Fibroblast of peridontal ligament (primary cell): ENCODE data around the gene ZC3H12D.

Experiments used
- DNase-seq: peaks from one replicate; pipeline ENCODE4 v3.0.0-alpha.2; 2010; ENCODE audit errors: extremely low read depth

ZC3H12D gene

GRCh38 chr6:149414821-149415220, 70.0 kb downstream of the ZC3H12D start:
- no peak for DNase-seq

DNA sequence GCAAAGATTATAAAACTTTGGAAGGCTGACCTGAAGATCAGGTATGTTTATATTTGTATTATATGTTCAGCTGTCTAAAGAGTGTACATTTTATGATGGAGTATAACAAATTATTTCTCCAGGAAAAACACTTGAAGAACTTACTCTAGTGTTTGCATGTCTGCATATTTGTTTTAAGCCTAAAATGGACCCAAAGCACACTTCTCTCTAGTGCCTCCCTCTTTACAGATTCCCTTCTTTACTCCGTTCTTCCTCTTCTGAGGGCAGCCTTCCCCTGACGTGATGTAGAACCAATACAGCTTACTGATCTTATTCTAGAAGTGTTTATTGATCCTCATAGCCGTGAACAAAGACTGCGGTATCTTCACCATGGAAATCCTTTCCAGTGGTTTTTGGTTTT, 70.8 kb downstream of the ZC3H12D start:
- DNase-seq, result no peak

DNA sequence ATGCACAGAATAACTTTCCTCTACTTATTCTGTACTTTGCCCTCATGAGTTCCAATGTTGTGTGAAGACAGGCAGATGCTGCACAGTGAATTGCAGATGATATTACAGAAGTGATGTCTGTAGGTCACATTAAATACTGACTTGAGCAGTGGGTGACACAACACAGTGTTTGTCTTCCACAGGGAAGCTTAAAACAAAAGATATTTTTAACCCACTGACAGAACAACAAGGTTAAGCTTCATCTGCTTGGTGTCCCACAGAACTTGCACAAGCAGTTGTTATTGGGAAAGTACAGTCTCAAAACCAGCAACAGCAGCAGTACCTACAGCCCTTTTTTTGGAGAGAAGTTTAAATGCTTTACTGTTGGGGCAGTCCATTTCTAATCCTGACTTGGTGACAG, 74.3 kb downstream of the ZC3H12D start:
- no peak for DNase-seq

DNA sequence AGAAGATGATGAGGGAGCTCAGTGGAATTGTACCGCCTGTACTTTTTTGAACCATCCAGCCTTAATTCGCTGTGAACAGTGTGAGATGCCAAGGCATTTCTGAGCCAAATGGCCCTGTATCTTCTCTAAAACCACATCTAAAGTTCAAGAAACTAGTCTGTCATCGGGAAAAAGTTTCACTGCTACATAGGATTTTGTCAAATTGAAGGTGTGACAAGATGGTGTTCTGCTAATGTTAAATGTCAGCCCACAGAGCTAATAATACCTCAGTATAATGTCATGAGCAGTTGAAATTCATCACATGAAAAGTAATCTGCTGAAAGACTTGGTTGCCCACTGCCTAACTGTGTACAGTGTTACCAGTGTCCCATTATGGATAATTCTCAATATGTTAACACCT, 75.2 kb downstream of the ZC3H12D start:
- DNase-seq, result no peak

DNA sequence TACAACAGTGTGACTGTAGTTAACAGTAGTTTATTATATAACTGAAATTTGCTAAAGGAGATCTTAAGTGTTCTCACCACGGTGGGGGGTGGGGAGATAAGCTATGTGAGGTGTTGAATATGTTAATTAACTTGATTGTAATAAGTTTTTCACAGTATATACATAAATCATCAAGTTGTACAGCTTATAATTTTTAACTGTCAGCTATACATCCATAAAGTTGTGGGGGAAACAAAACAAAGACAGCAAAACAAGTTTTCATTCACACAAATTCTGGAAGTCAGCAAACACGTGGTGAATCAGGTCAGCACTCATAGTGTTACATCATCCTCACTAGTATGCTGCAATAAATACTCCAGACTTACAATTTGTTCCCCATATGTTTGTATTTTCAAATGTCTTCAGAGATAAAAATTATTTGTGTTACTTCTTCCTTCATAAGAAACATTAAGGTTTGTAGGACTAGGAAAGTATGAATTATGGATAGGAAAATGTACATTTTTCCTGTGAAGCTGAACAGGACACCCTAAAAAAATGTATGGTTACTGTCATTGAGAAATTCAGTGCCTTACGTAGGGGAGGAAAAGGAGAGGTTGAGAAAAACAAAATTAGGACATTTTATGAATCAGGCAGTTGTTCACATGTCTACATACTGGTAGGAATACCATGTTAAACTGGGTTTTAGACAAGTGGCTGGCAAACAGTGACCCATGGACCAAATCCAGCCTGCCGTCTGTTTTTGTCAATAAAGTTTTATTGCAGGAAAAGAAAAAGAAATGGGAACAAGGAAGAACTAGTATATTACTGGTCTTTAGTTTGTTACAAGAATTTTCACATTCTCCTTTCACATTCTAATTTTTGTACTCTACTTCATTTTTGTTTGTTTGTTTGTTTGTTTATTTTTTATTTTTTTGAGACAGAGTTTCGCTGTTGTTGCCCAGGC, 78.7 kb downstream of the ZC3H12D start:
- peak; percentile 70 for DNase-seq

- DNase-seq, result no peak
Observed at GRCh38 chr6:149403534-149403933, 81.3 kb downstream of the ZC3H12D start.

- DNase-seq, result no peak
Observed at GRCh38 chr6:149400050-149400449, 84.8 kb downstream of the ZC3H12D start, which contains the start of gene SUMO4. TSS of gene SUMO4 (plus strand) at chr6:149400262. CDS start at chr6:149400392, 130 bp downstream.

DNA sequence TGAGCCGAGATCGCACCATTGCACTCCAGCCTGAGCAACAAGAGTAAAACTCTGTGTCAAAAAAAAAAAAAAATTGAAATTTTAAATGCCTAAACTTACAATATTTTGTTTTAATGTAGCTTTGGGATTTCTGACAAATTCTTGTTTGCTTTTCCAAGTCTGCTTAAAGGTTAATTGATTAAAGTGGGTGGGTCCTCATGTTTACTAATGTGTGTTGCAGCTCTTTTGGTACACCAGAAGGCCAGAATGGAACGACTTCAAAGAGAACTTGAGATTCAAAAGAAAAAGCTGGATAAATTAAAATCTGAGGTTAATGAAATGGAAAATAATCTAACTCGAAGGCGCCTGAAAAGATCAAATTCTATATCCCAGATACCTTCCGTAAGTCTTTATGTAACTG, 87.4 kb downstream of the ZC3H12D start:
- DNase-seq, result no peak
